NCI-H128 (cell line): ENCODE measurements around the gene NPIPA3.
"Not testable (repeated sequence)": the region's sequence is repeated elsewhere in the genome, so short reads cannot be mapped to it uniquely, and the experiment has no call there.

Source experiments
- DNase-seq: peaks from one replicate; lab custom pipeline; 2025; ENCODE audit not compliant: unreplicated experiment; lab: John Stamatoyannopoulos, UW

NPIPA3 gene

DNA sequence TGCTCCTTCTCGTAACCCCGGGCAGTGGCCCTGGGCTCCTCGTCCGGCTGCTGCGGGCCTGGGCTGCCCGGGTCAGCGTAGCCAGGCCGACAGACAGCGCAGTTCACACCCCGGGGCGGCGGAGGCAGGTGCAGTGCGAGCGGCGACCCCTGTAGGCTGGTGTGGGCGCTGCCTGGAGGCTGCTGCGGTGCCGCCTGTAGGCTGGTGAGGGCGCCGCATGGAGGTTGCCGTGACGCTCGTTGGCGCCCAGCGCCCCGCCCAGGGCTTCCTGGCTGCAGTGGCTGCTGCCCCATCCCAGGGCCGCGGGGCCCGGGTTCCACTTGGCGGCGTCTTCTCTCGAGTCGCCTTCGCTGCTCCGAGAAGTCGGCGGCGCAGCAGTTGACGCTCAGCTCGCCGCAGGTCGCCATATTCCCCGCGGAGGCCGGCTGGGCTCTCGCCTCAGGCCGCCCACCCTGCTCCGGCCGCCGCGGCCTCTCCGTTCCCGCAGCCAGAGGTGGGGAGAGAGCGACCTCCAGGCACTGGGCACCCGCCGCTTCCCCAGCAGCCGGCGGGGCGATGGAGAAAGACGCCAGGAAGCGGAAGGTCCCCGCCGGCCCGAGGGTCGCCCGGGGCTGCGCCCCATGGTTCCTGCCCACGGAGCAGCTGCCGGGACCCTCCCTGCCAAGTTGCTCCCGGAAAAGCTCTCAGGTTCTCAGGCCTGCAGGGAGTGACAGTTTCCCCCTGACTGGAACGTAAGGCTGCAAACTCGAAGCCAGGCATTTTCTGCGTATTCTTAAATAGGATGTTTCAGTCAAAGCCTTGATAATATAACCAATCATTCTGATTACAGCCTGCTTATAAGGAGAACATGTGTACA, 39.3 kb downstream of the NPIPA3 start, which contains the start of gene NPIPA2:
Gene NPIPA2, plus strand, starts transcription at position 261 of the 856 bp plus-strand sequence. CDS start 5,533 bp downstream, outside the sequence.
- DNase-seq = not testable (repeated sequence)

DNA sequence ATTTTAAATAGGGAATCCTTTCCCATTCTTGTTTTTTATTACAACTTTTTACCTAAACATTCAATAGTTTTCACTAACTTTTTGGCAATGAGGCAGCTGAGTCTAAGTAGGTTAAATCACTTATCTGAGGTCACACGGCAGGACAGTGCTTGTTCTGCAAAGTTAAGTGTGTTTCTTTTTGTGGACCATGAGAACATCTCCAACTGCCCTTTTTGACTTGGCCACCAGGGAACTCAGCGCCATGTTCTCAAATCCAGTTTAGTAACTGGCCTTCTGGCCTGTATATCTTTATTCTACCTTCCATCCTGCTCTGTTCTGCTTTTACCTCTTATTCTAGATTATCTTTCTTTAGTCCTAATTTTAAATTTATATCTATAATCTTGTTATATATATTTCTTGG, 70.4 kb downstream of the NPIPA3 start:
- DNase-seq = not testable (repeated sequence)

DNA sequence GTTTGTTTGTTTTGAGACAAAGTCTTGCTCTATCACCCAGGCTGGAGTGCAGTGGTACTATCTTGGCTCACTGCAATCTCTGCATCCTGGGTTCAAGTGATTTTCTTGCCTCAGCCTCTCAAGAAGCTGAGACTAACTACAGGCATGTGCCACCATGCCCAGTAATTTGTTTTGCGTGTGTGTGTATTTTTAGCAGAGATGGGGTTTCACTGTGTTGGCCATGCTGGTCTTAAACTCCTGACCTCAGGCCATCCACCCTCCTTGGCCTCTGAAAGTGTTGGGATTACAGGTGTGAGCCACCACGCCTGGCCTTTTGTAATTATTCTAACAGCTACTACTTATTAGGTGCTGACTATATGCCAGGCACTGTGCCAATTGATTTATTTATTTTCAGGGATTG, 72.4 kb downstream of the NPIPA3 start:
- DNase-seq = not testable (repeated sequence)
